Stimulated activated naive CD8-positive, alpha-beta T cell treated with anti-CD3 and anti-CD28 coated beads, Interleukin-15, Interleukin-2, amounts not matched to agents 100 ng/mL and 50 ng/mL, for 24 hours (primary cell): Measurements from ENCODE around the gene MOV10L1.

Experiments used
- H3K27ac Mint-ChIP-seq: one replicate; pipeline ENCODE4 v1.8.0; 2021; ENCODE audit warnings: mild to moderate bottlenecking, mixed read lengths
- H3K27me3 Mint-ChIP-seq: one replicate; pipeline ENCODE4 v1.8.0; 2021; ENCODE audit warnings: mixed read lengths
- H3K36me3 Mint-ChIP-seq: one replicate; pipeline ENCODE4 v1.8.0; 2021; ENCODE audit warnings: low read depth, mixed read lengths
- H3K4me1 Mint-ChIP-seq: one replicate; pipeline ENCODE4 v1.8.0; 2021; ENCODE audit warnings: low read depth, mixed read lengths
- H3K4me3 Mint-ChIP-seq: one replicate; pipeline ENCODE4 v1.8.0; 2021; ENCODE audit warnings: mild to moderate bottlenecking, mixed read lengths
- H3K9me3 Mint-ChIP-seq: one replicate; pipeline ENCODE4 v1.8.0; 2021; ENCODE audit warnings: mixed read lengths

The MOV10L1 gene

GRCh38 chr22:50068096-50068495 lies 21.7 kb upstream of the MOV10L1 start:
- Mint-ChIP-seq H3K9me3 (no peaks in the 10 kb centered on the region), H3K4me1 (no peaks in the 10 kb centered on the region), H3K27ac (no peak overlapping the region), H3K27me3 (no peaks in the 10 kb centered on the region), H3K36me3 (no peaks in the 10 kb centered on the region), H3K4me3 (no peak overlapping the region)

- Mint-ChIP-seq H3K27ac (no peak overlapping the region), H3K9me3 (no peaks in the 10 kb centered on the region), H3K4me1 (no peaks in the 10 kb centered on the region), H3K27me3 (no peaks in the 10 kb centered on the region), H3K36me3 (no peaks in the 10 kb centered on the region), H3K4me3 (no peak overlapping the region)
Measured at GRCh38 chr22:50070366-50070765, 19.4 kb upstream of the MOV10L1 start.

GRCh38 chr22:50071432-50072166 lies 18.2 kb upstream of the MOV10L1 start:
- Mint-ChIP-seq H3K27me3 (no peaks in the 10 kb centered on the region), H3K36me3 (no peaks in the 10 kb centered on the region), H3K27ac (no peak overlapping the region), H3K9me3 (no peaks in the 10 kb centered on the region), H3K4me1 (no peaks in the 10 kb centered on the region), H3K4me3 (no peak overlapping the region)

GRCh38 chr22:50072167-50072555 lies 17.6 kb upstream of the MOV10L1 start:
- H3K36me3 Mint-ChIP-seq: no peaks in the 10 kb centered on the region
- H3K4me1 Mint-ChIP-seq: no peaks in the 10 kb centered on the region
- no peak overlapping the region for H3K4me3 Mint-ChIP-seq
- H3K27me3 Mint-ChIP-seq: no peaks in the 10 kb centered on the region
- no peak overlapping the region for H3K27ac Mint-ChIP-seq
- no peaks in the 10 kb centered on the region for H3K9me3 Mint-ChIP-seq

GRCh38 chr22:50072714-50073538 lies 16.9 kb upstream of the MOV10L1 start:
- H3K27ac Mint-ChIP-seq: no peak overlapping the region
- no peaks in the 10 kb centered on the region for H3K36me3 Mint-ChIP-seq
- no peaks in the 10 kb centered on the region for H3K9me3 Mint-ChIP-seq
- H3K27me3 Mint-ChIP-seq: no peaks in the 10 kb centered on the region
- no peak overlapping the region for H3K4me3 Mint-ChIP-seq
- no peaks in the 10 kb centered on the region for H3K4me1 Mint-ChIP-seq

GRCh38 chr22:50074056-50074455 lies 15.8 kb upstream of the MOV10L1 start:
- Mint-ChIP-seq H3K9me3 (no peaks in the 10 kb centered on the region), H3K4me1 (no peaks in the 10 kb centered on the region), H3K27ac (no peak overlapping the region), H3K36me3 (no peaks in the 10 kb centered on the region), H3K27me3 (no peaks in the 10 kb centered on the region), H3K4me3 (no peak overlapping the region)

GRCh38 chr22:50074551-50075530 lies 15.0 kb upstream of the MOV10L1 start:
- no peaks in the 10 kb centered on the region for H3K9me3 Mint-ChIP-seq
- no peaks in the 10 kb centered on the region for H3K27me3 Mint-ChIP-seq
- no peak overlapping the region for H3K4me3 Mint-ChIP-seq
- H3K27ac Mint-ChIP-seq: no peak overlapping the region
- H3K36me3 Mint-ChIP-seq: no peaks in the 10 kb centered on the region
- H3K4me1 Mint-ChIP-seq: no peaks in the 10 kb centered on the region

GRCh38 chr22:50076646-50077535 lies 12.9 kb upstream of the MOV10L1 start:
- H3K4me1 Mint-ChIP-seq: no peaks in the 10 kb centered on the region
- H3K9me3 Mint-ChIP-seq: no peaks in the 10 kb centered on the region
- H3K27me3 Mint-ChIP-seq: no peaks in the 10 kb centered on the region
- no peak overlapping the region for H3K27ac Mint-ChIP-seq
- H3K4me3 Mint-ChIP-seq: no peak overlapping the region
- H3K36me3 Mint-ChIP-seq: no peaks in the 10 kb centered on the region

- Mint-ChIP-seq H3K4me3 (no peak overlapping the region), H3K27me3 (no peaks in the 10 kb centered on the region), H3K9me3 (no peaks in the 10 kb centered on the region), H3K36me3 (no peaks in the 10 kb centered on the region), H3K4me1 (no peaks in the 10 kb centered on the region), H3K27ac (no peak overlapping the region)
Measured at GRCh38 chr22:50078246-50078645, 11.6 kb upstream of the MOV10L1 start.

- no peaks in the 10 kb centered on the region for H3K4me1 Mint-ChIP-seq
- H3K36me3 Mint-ChIP-seq: no peaks in the 10 kb centered on the region
- no peak overlapping the region for H3K4me3 Mint-ChIP-seq
- H3K27me3 Mint-ChIP-seq: no peaks in the 10 kb centered on the region
- no peaks in the 10 kb centered on the region for H3K9me3 Mint-ChIP-seq
- no peak overlapping the region for H3K27ac Mint-ChIP-seq
Measured at GRCh38 chr22:50078761-50079160, 11.0 kb upstream of the MOV10L1 start.

- Mint-ChIP-seq H3K36me3 (no peaks in the 10 kb centered on the region), H3K4me1 (no peaks in the 10 kb centered on the region), H3K9me3 (no peaks in the 10 kb centered on the region), H3K4me3 (no peak overlapping the region), H3K27me3 (peaks cover 2% of the 10 kb centered on the region), H3K27ac (no peak overlapping the region)
Measured at GRCh38 chr22:50080077-50080465, 9.7 kb upstream of the MOV10L1 start.

- H3K27ac Mint-ChIP-seq: no peak overlapping the region
- no peaks in the 10 kb centered on the region for H3K9me3 Mint-ChIP-seq
- H3K4me1 Mint-ChIP-seq: no peaks in the 10 kb centered on the region
- peaks cover 7% of the 10 kb centered on the region for H3K27me3 Mint-ChIP-seq
- no peak overlapping the region for H3K4me3 Mint-ChIP-seq
- H3K36me3 Mint-ChIP-seq: peaks cover 2% of the 10 kb centered on the region
Measured at GRCh38 chr22:50081426-50082196, 8.2 kb upstream of the MOV10L1 start.

GRCh38 chr22:50082197-50082715 lies 7.5 kb upstream of the MOV10L1 start:
- Mint-ChIP-seq H3K9me3 (no peaks in the 10 kb centered on the region), H3K36me3 (peaks cover 9% of the 10 kb centered on the region), H3K27me3 (peaks cover 14% of the 10 kb centered on the region), H3K4me3 (no peak overlapping the region), H3K27ac (no peak overlapping the region), H3K4me1 (no peaks in the 10 kb centered on the region)
